ENCODE results near the gene OSBP.
A peak's percentile ranks its signal among the peaks of the same experiment; 100 is the strongest.

The OSBP gene, protein sequence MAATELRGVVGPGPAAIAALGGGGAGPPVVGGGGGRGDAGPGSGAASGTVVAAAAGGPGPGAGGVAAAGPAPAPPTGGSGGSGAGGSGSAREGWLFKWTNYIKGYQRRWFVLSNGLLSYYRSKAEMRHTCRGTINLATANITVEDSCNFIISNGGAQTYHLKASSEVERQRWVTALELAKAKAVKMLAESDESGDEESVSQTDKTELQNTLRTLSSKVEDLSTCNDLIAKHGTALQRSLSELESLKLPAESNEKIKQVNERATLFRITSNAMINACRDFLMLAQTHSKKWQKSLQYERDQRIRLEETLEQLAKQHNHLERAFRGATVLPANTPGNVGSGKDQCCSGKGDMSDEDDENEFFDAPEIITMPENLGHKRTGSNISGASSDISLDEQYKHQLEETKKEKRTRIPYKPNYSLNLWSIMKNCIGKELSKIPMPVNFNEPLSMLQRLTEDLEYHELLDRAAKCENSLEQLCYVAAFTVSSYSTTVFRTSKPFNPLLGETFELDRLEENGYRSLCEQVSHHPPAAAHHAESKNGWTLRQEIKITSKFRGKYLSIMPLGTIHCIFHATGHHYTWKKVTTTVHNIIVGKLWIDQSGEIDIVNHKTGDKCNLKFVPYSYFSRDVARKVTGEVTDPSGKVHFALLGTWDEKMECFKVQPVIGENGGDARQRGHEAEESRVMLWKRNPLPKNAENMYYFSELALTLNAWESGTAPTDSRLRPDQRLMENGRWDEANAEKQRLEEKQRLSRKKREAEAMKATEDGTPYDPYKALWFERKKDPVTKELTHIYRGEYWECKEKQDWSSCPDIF

DNA sequence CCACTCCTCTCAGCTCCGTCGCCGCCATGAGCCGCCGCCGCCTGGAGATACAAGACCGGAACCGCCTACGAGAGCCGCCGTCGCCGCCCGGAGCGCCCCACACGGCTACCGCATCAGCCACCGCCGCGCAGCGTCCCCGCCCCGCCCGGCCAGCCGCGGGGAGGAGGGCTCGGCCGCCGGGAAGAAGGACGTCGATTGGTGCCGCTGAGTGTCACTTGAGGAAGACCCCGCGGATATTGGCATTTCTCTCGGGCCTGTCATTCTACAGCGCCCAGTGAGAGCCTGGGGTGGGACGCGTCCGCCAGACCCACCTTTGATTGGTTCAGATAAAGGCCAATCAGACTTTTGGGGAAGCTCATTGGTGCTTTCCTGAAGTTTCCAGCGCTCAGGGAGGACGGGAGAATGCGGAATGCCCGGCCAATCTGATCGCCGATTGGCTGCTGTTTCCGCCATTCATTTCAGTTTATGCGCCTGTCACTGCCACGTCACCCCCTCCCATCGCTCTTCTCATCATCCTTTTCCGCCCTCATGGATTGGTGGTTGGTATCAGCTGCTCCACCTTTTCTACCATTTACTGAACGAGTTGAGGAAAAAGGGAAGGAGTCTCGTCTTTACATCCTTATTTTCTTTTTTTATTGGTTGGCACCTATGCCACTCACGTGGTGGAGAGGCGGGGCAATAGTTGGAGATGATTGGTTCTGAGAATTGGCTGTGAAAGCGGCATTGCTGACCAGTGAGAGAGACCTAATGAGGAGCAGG lies at the start of gene OSBP:
Gene OSBP (minus strand): TSS at position 138 of the 759 bp plus-strand sequence. CDS start 110 bp downstream, at position 28.
- ChIA-PET POLR2A (interaction anchor here (0.5 to 2.8 kb wide), 16 partner anchors 14 to 173 kb away, joined by 3 to 27 read pairs (median 4); partner anchors contain the start of genes PATL1 and STX3), CTCF (no interaction called here)
- DNase-seq (ENCODE audit: extremely low spot score): peak; percentile 94
- TF ChIP-seq HDGF (IDR thresholded peaks at IDR 0.05; ENCODE audit: borderline replicate concordance) (no peak), NFRKB (IDR thresholded peaks at IDR 0.05) (no peak), PKNOX1 (IDR thresholded peaks at IDR 0.05) (peak; percentile 100), CTBP1 (IDR thresholded peaks at IDR 0.05; ENCODE audit: borderline replicate concordance) (no peak), SUZ12 (IDR thresholded peaks at IDR 0.05) (no peak), ELF4 (IDR thresholded peaks at IDR 0.05) (peak; percentile 38; the same call in 1 of the 2 replicates), ZNF384 (IDR thresholded peaks at IDR 0.05) (no peak), SP1 (IDR thresholded peaks at IDR 0.05) (no peak; the same call in 1 of the 2 replicates), FOXK2 (IDR thresholded peaks at IDR 0.05) (no peak), L3MBTL2 (conservative IDR thresholded peaks at IDR 0.05) (no peak), FOXA1 (IDR thresholded peaks at IDR 0.05) (no peak), BHLHE40 (IDR thresholded peaks at IDR 0.05; ENCODE audit: borderline replicate concordance) (no peak)

DNA sequence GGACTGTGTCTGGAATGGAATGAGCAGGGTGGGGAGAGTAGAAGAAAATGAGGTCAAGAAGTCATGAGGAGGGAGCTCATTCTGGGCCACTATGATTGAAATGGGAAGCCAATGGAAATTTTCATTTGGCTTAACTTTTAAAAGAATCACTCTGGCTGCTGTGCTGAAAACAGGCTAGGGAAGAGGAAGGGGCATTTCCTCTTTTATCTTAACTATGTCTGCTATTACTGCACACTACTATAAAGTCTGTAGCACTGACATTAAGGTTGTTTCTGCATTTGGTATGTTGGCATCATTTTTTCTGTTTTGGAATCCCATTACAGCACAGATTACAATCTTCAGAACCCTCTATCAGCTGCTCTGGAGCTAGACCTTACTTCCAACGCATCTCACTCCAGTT lies 45.0 kb upstream of the OSBP start:
- no peak for TF ChIP-seq ELF4 (IDR thresholded peaks at IDR 0.05)
- no peak for TF ChIP-seq TARDBP (IDR thresholded peaks at IDR 0.05)
- TF ChIP-seq LEF1 (IDR thresholded peaks at IDR 0.05; ENCODE audit: borderline replicate concordance): no peak
- TF ChIP-seq BHLHE40 (IDR thresholded peaks at IDR 0.05; ENCODE audit: borderline replicate concordance): no peak
- no peak for TF ChIP-seq FOXK2 (IDR thresholded peaks at IDR 0.05)
- TF ChIP-seq FOXA1 (IDR thresholded peaks at IDR 0.05): no peak
- TF ChIP-seq CTBP1 (IDR thresholded peaks at IDR 0.05; ENCODE audit: borderline replicate concordance): no peak
- no peak for TF ChIP-seq PKNOX1 (IDR thresholded peaks at IDR 0.05)
- no peak for TF ChIP-seq ZNF384 (IDR thresholded peaks at IDR 0.05)
- no peak for TF ChIP-seq SUZ12 (IDR thresholded peaks at IDR 0.05)
- no peak for TF ChIP-seq NFRKB (IDR thresholded peaks at IDR 0.05)
- TF ChIP-seq SP1 (IDR thresholded peaks at IDR 0.05): no peak
- DNase-seq (ENCODE audit: extremely low spot score): no peak
- ChIA-PET CTCF (no interaction called here), POLR2A (no interaction called here)

GRCh38 chr11:59659981-59660380 lies 44.4 kb upstream of the OSBP start:
- ChIA-PET CTCF (no interaction called here), POLR2A (interaction anchor here (1.2 kb wide), 1 partner anchor 9 kb away, joined by 3 read pairs; the partner anchor contains the start of gene PATL1)
- no peak for TF ChIP-seq PKNOX1 (IDR thresholded peaks at IDR 0.05)
- no peak for DNase-seq (ENCODE audit: extremely low spot score)

GRCh38 chr11:59658036-59658435 lies 42.5 kb upstream of the OSBP start:
- TF ChIP-seq CTBP1 (IDR thresholded peaks at IDR 0.05; ENCODE audit: borderline replicate concordance) (no peak), FOXM1 (IDR thresholded peaks at IDR 0.05; ENCODE audit: borderline replicate concordance) (no peak), PKNOX1 (IDR thresholded peaks at IDR 0.05) (no peak), L3MBTL2 (conservative IDR thresholded peaks at IDR 0.05) (no peak), SUZ12 (IDR thresholded peaks at IDR 0.05) (no peak), BHLHE40 (IDR thresholded peaks at IDR 0.05; ENCODE audit: borderline replicate concordance) (no peak), FOXK2 (IDR thresholded peaks at IDR 0.05) (no peak), HDGF (IDR thresholded peaks at IDR 0.05; ENCODE audit: borderline replicate concordance) (no peak), LEF1 (IDR thresholded peaks at IDR 0.05; ENCODE audit: borderline replicate concordance) (no peak), NFRKB (IDR thresholded peaks at IDR 0.05) (no peak), TARDBP (IDR thresholded peaks at IDR 0.05) (no peak), SP1 (IDR thresholded peaks at IDR 0.05) (no peak), FOXA1 (IDR thresholded peaks at IDR 0.05) (no peak), ARNT (IDR thresholded peaks at IDR 0.05) (no peak), ZNF384 (IDR thresholded peaks at IDR 0.05) (no peak), ELF4 (IDR thresholded peaks at IDR 0.05) (no peak)
- no peak for DNase-seq (ENCODE audit: extremely low spot score)
- POLR2A ChIA-PET: no interaction called here
- CTCF ChIA-PET: no interaction called here

DNA sequence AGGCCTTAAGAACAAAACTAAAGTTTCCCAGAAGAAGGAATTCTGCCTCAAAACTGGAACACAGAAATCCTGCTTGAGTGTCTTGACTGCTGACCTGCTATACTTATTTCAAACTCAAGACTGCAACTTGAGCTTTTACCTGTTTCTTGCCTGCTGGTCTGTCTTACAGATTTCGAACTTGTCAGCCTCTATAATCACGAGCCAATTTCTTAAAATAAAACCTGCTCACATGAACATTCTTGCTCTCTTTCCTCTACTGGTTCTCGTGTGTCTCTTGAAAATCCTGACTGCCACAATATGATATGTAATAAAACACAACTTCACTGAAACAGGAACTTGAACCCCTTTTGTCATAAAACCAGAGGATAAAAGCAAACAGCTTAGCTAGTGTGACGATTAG lies 39.3 kb upstream of the OSBP start:
- ChIA-PET CTCF (no interaction called here), POLR2A (interaction anchor here (2.0 kb wide), 1 partner anchor 8 kb away, joined by 5 read pairs; no protein-coding TSS in a partner anchor)
- DNase-seq (ENCODE audit: extremely low spot score): no peak
- TF ChIP-seq CTBP1 (IDR thresholded peaks at IDR 0.05; ENCODE audit: borderline replicate concordance) (no peak), FOXA1 (IDR thresholded peaks at IDR 0.05) (no peak), SP1 (IDR thresholded peaks at IDR 0.05) (no peak), ELF4 (IDR thresholded peaks at IDR 0.05) (no peak), LEF1 (IDR thresholded peaks at IDR 0.05; ENCODE audit: borderline replicate concordance) (no peak), SUZ12 (IDR thresholded peaks at IDR 0.05) (no peak), FOXM1 (IDR thresholded peaks at IDR 0.05; ENCODE audit: borderline replicate concordance) (no peak), BHLHE40 (IDR thresholded peaks at IDR 0.05; ENCODE audit: borderline replicate concordance) (no peak), TARDBP (IDR thresholded peaks at IDR 0.05) (no peak), PKNOX1 (IDR thresholded peaks at IDR 0.05) (no peak), NFRKB (IDR thresholded peaks at IDR 0.05) (no peak), ARNT (IDR thresholded peaks at IDR 0.05) (no peak), FOXK2 (IDR thresholded peaks at IDR 0.05) (no peak), L3MBTL2 (conservative IDR thresholded peaks at IDR 0.05) (no peak), HDGF (IDR thresholded peaks at IDR 0.05; ENCODE audit: borderline replicate concordance) (no peak), ZNF384 (IDR thresholded peaks at IDR 0.05) (no peak)
